GM12878 (cell line): Measurements from ENCODE around the gene MTSS2. TPM values are rescaled to one million over a fixed set of nuclear protein-coding genes. Genes with fewer than 3 reads are reported as not detected.

ENCODE experiments used
- ATAC-seq: fragments of 200-7000 bp; cut with Tn5 transposase; 3 replicates; pipeline ENCODE4 v1.9.1; 2020; ENCODE audit warnings: mild to moderate bottlenecking, moderate library complexity
- BruUV-seq: library from RNA; stranded (reverse); fragments of 400-500 nt; replicated peaks from 2 replicates; lab custom pipeline; 2021; lab: Mats Ljungman, UMichigan
- CTCF ChIA-PET: fragments of 300-600 bp; sonication (Branson Sonifier 250); formaldehyde crosslinking; extraction: SDS; loops from one replicate; lab custom pipeline; 2021; ENCODE audit warnings: inconsistent platforms; lab: Yijun Ruan, JAX
- POLR2A ChIA-PET: fragments of 350-600 bp; formaldehyde crosslinking; extraction: SDS; loops from one replicate; lab custom pipeline; 2021; ENCODE audit warnings: inconsistent platforms; lab: Charles Lee
- RAD21 ChIA-PET: fragments of 300-600 bp; sonication (Branson Sonifier 250); formaldehyde crosslinking; loops from one replicate; lab custom pipeline; 2023; ENCODE audit warnings: antibody characterized with exemption; ENCODE audit not compliant: unreplicated experiment; lab: Charles Lee
- SMC1A ChIA-PET: fragments of 300-600 bp; sonication (Branson Sonifier 250); formaldehyde crosslinking; loops from one replicate; lab custom pipeline; 2023; ENCODE audit not compliant: unreplicated experiment, uncharacterized antibody; lab: Charles Lee
- DNase-seq: peaks from one replicate; pipeline ENCODE4 v3.0.0-alpha.2; 2011; ENCODE audit warnings: low read depth, low spot score
- FAIRE-seq: peaks from 3 replicates; lab custom pipeline; 2011; peaks lifted over from hg19 to GRCh38; lab: Jason Lieb, UNC
- H2AFZ ChIP-seq: 2 replicates; pipeline ENCODE4 v1.6.0; 2011; ENCODE audit warnings: low read depth, low read length, control low read depth; ENCODE audit not compliant: control insufficient read depth
- H3K27ac ChIP-seq: 2 replicates; pipeline ENCODE4 v1.5.1; 2011; ENCODE audit warnings: control low read depth; ENCODE audit not compliant: control insufficient read depth, insufficient read depth
- H3K27me3 ChIP-seq, 2 experiments: replicated peaks in 1 of 2; 2 replicates each; pipeline versions ENCODE4 v1.6.0 to v1.6.1; 2011; ENCODE audit warnings: low read length in 1 of 2; ENCODE audit not compliant: control insufficient read depth in 2 of 2, insufficient read depth in 2 of 2
- H3K36me3 ChIP-seq, 2 experiments: 2 replicates each; pipeline ENCODE4 v1.5.1; 2011; ENCODE audit warnings: low read length in 1 of 2; ENCODE audit not compliant: control insufficient read depth in 2 of 2, insufficient read depth in 2 of 2
- H3K4me1 ChIP-seq: 2 replicates; pipeline ENCODE4 v1.6.1; 2011; ENCODE audit warnings: mild to moderate bottlenecking, low read length, moderate library complexity, mixed read lengths; ENCODE audit not compliant: control insufficient read depth, insufficient read depth
- H3K4me2 ChIP-seq: 2 replicates; pipeline ENCODE4 v1.6.0; 2011; ENCODE audit warnings: control low read depth; ENCODE audit not compliant: control insufficient read depth, insufficient read depth
- H3K4me3 ChIP-seq: fragments of 200-600 bp; sonication (generic); 2 replicates; pipeline ENCODE4 v1.5.1; 2016
- H3K79me2 ChIP-seq: 2 replicates; pipeline ENCODE4 v1.6.0; 2011; ENCODE audit warnings: low read length; ENCODE audit not compliant: control insufficient read depth, insufficient read depth
- H3K9ac ChIP-seq: 2 replicates; pipeline ENCODE4 v1.8.0; 2011; ENCODE audit warnings: low read length, control low read depth, mixed read lengths; ENCODE audit not compliant: control insufficient read depth, insufficient read depth
- H3K9me3 ChIP-seq: replicated peaks from 3 replicates; pipeline ENCODE4 v1.5.1; 2011; ENCODE audit warnings: mild to moderate bottlenecking, low read length; ENCODE audit not compliant: control insufficient read depth, insufficient read depth
- H4K20me1 ChIP-seq: 2 replicates; pipeline ENCODE4 v1.6.0; 2011; ENCODE audit not compliant: control insufficient read depth, insufficient read depth
- ATF2 ChIP-seq: IDR thresholded peaks from 2 replicates; pipeline ENCODE4 v1.6.1; 2012; ENCODE audit warnings: low read length, inconsistent platforms
- EGR1 ChIP-seq, 2 experiments: IDR thresholded peaks; 1 replicate in 1 of 2; 2 replicates in 1 of 2; pipeline ENCODE4 v1.6.1; 2011 to 2012; ENCODE audit warnings: low read depth in 2 of 2, low read length in 2 of 2, borderline replicate concordance in 1 of 2, mild to moderate bottlenecking in 1 of 2, moderate library complexity in 1 of 2
- HDAC2 ChIP-seq: fragments of 200-600 bp; sonication (generic); IDR thresholded peaks from 2 replicates; pipeline ENCODE4 v1.6.1; 2017
- LARP7 ChIP-seq: fragments of 450-650 bp; IDR thresholded peaks from 2 replicates; pipeline ENCODE4 v1.6.1; 2017; ENCODE audit warnings: mild to moderate bottlenecking
- MTA2 ChIP-seq: fragments of 450-650 bp; IDR thresholded peaks from 2 replicates; pipeline ENCODE4 v1.6.1; 2016; ENCODE audit warnings: low read depth, mild to moderate bottlenecking, moderate library complexity
- MYC ChIP-seq: IDR thresholded peaks from 2 replicates; pipeline ENCODE4 v1.6.1; 2011; ENCODE audit warnings: mild to moderate bottlenecking, low read length, moderate library complexity, inconsistent platforms; ENCODE audit not compliant: insufficient read depth, insufficient replicate concordance, insufficient read length, severe bottlenecking
- POU2F2 ChIP-seq: IDR thresholded peaks from 3 replicates; pipeline ENCODE4 v1.6.1; 2011; ENCODE audit warnings: low read depth, mild to moderate bottlenecking, low read length, borderline replicate concordance
- WGBS: methylation state at CpG from one replicate; pipeline ENCODE4 v1.1.6; 2016; ENCODE audit warnings: low lambda C conversion rate; ENCODE audit not compliant: insufficient replicate concordance, insufficient coverage; ENCODE audit errors: missing lambda C conversion rate; 5-methylcytosine and 5-hydroxymethylcytosine counted together
- in situ Hi-C: fragments of 300-500 bp; cut with MboI; formaldehyde crosslinking; loops from 9 replicates; pipeline ENCODE4 v1.14.3; 2018; ENCODE audit warnings: mixed read lengths
- intact Hi-C: fragments of 100-400 bp; cut with micrococcal nuclease; formaldehyde crosslinking; loops from one replicate; pipeline ENCODE4 v1.14.2; 2022; ENCODE audit not compliant: unreplicated experiment
- polyA plus RNA-seq, 11 experiments: library from polyadenylated mRNA; depleted of rRNA in 4 of 11; unstranded in 6 of 11; stranded (reverse) in 5 of 11; fragments of >200 nt; fragmentation: Nextera tagmentation in 4 of 11; fragmentation: Illumina TruSeq in 1 of 11; extraction: Ambion mirVana in 4 of 11; extraction: Trizol in 1 of 11; gene quantifications; 1 replicate in 1 of 11; 2 replicates in 10 of 11; pipeline versions ENCODE4 v1.2.1 to v1.2.3, GENCODE V29; 2011 to 2016; ENCODE audit warnings: inconsistent platforms in 2 of 11, missing spikeins in 2 of 11, low read depth in 1 of 11
- total RNA-seq, 4 experiments: library from RNA; depleted of rRNA in 3 of 4; stranded (reverse); fragments of >200 nt in 3 of 4; fragmentation: Illumina TruSeq in 1 of 4; extraction: Trizol in 1 of 4; gene quantifications; 2 replicates each; pipeline versions ENCODE4 v1.2.1 to v1.2.3, GENCODE V29; 2013 to 2021
- TF ChIP-seq, protein P1 (sequence below): fragments of 450-650 bp; IDR thresholded peaks from 2 replicates; pipeline ENCODE4 v1.6.1; 2017; ENCODE audit warnings: low read depth, mild to moderate bottlenecking, moderate library complexity
- TF ChIP-seq, protein P2 (sequence below): fragments of 450-650 bp; IDR thresholded peaks from 2 replicates; pipeline ENCODE4 v1.6.1; 2017; ENCODE audit warnings: antibody characterized with exemption, mild to moderate bottlenecking, moderate library complexity

MTSS2 gene
- total and polyA plus RNA-seq, 10 of the 15 experiments (the other 5 are each of a cell fraction or from before 2014, with no cell fraction given), result under 0.01 to 0.51 (median 0.14) TPM; not detected in 4

- Histone ChIP-seq H3K27ac (no peak overlapping the region), H3K79me2 (no peaks in the 10 kb centered on the region), H3K4me1 (no peaks in the 10 kb centered on the region), H3K9ac (no peak overlapping the region), H2AFZ (no peak overlapping the region), H3K4me3 (no peak overlapping the region), H3K4me2 (no peak overlapping the region), H3K36me3 (peaks cover 4 to 5% of the 10 kb centered on the region in 2 experiments), H3K9me3 (no peaks in the 10 kb centered on the region), H3K27me3 (no peaks in the 10 kb centered on the region), H4K20me1 (no peaks in the 10 kb centered on the region)
- intact Hi-C loops, result no loop called here
- TF ChIP-seq LARP7 (no peak), HDAC2 (no peak), EGR1 (IDR thresholded peaks at IDR 0.05; ENCODE audit: borderline replicate concordance in 1 of 2, low read depth in 2 of 2, low read length in 2 of 2) (no peak)
- TF ChIP-seq, protein P1, sequence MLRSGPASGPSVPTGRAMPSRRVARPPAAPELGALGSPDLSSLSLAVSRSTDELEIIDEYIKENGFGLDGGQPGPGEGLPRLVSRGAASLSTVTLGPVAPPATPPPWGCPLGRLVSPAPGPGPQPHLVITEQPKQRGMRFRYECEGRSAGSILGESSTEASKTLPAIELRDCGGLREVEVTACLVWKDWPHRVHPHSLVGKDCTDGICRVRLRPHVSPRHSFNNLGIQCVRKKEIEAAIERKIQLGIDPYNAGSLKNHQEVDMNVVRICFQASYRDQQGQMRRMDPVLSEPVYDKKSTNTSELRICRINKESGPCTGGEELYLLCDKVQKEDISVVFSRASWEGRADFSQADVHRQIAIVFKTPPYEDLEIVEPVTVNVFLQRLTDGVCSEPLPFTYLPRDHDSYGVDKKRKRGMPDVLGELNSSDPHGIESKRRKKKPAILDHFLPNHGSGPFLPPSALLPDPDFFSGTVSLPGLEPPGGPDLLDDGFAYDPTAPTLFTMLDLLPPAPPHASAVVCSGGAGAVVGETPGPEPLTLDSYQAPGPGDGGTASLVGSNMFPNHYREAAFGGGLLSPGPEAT, result no peak
- BruUV-seq, result no TSS peak
- ChIA-PET CTCF (interaction anchor here (0.9 kb wide), 1 partner anchor 40 kb away, joined by 5 read pairs; no protein-coding TSS in a partner anchor), RAD21 (no interaction called here), POLR2A (no interaction called here), SMC1A (no interaction called here)
- in situ Hi-C loops, result no loop called here
- 98% methylated on average over 7 of the region's 7 CpGs for WGBS
- DNase-seq (no peak), ATAC-seq (no peak), FAIRE-seq (no peak)
Measured at GRCh38 chr16:70730031-70730430, 44.2 kb upstream of the MTSS2 start.

GRCh38 chr16:70729292-70729691 is 43.4 kb upstream of the MTSS2 start:
- H3K27me3 ChIP-seq, result no peaks in the 10 kb centered on the region
- peaks cover 4 to 5% of the 10 kb centered on the region in 2 experiments for H3K36me3 ChIP-seq
- ChIA-PET RAD21 (no interaction called here), CTCF (interaction anchor here (0.9 to 1.1 kb wide), 2 partner anchors 41 to 42 kb away, joined by 3 to 5 read pairs; no protein-coding TSS in a partner anchor), SMC1A (no interaction called here)
- no peak overlapping the region for H3K9ac ChIP-seq
- no TSS peak for BruUV-seq
- no peak for ATAC-seq
- no peaks in the 10 kb centered on the region for H3K4me1 ChIP-seq
- no peak for DNase-seq
- no peaks in the 10 kb centered on the region for H3K9me3 ChIP-seq
- in situ Hi-C loops, result no loop called here
- no peaks in the 10 kb centered on the region for H3K79me2 ChIP-seq
- no peak overlapping the region for H3K4me2 ChIP-seq
- no peak overlapping the region for H2AFZ ChIP-seq
- no peaks in the 10 kb centered on the region for H4K20me1 ChIP-seq
- H3K4me3 ChIP-seq, result no peak overlapping the region
- TF ChIP-seq MYC (no peak), MTA2 (no peak), POU2F2 (no peak), ATF2 (no peak)
- TF ChIP-seq, protein P2, sequence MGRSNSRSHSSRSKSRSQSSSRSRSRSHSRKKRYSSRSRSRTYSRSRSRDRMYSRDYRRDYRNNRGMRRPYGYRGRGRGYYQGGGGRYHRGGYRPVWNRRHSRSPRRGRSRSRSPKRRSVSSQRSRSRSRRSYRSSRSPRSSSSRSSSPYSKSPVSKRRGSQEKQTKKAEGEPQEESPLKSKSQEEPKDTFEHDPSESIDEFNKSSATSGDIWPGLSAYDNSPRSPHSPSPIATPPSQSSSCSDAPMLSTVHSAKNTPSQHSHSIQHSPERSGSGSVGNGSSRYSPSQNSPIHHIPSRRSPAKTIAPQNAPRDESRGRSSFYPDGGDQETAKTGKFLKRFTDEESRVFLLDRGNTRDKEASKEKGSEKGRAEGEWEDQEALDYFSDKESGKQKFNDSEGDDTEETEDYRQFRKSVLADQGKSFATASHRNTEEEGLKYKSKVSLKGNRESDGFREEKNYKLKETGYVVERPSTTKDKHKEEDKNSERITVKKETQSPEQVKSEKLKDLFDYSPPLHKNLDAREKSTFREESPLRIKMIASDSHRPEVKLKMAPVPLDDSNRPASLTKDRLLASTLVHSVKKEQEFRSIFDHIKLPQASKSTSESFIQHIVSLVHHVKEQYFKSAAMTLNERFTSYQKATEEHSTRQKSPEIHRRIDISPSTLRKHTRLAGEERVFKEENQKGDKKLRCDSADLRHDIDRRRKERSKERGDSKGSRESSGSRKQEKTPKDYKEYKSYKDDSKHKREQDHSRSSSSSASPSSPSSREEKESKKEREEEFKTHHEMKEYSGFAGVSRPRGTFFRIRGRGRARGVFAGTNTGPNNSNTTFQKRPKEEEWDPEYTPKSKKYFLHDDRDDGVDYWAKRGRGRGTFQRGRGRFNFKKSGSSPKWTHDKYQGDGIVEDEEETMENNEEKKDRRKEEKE, result no peak
- TF ChIP-seq, all 136 proteins: peak for 0
- POLR2A ChIA-PET, result no interaction called here
- 97% methylated on average over 8 of the region's 8 CpGs for WGBS
- intact Hi-C loops, result no loop called here
- FAIRE-seq, result no peak
- no peak overlapping the region for H3K27ac ChIP-seq
